ENCODE data around the gene POMGNT2. TPM values are rescaled to one million over a fixed set of nuclear protein-coding genes. Genes with fewer than 3 reads are reported as not detected.
A peak's percentile ranks its signal among the peaks of the same experiment; 100 is the strongest.

The POMGNT2 gene
- total and polyA plus RNA-seq, 2 of the 8 experiments (the other 6 are each of a cell fraction or from before 2014, with no cell fraction given), result 13.6 to 35.7 TPM

GRCh38 chr3:43117257-43117656, 11.4 kb upstream of the POMGNT2 start:
- Histone ChIP-seq H3K18ac (ENCODE audit: extremely low read depth, low read length) (no peak overlapping the region), H2AK5ac (ENCODE audit: low read depth, low read length) (no peak overlapping the region), H3K36me3 (ENCODE audit: control insufficient read depth in 2 of 4, insufficient read depth in 4 of 4, low read length in 3 of 4) (no peaks in the 10 kb centered on the region; a peak in 1 of 8 replicates), H4K8ac (ENCODE audit: extremely low read depth, insufficient read depth, low read length) (no peak overlapping the region), H2BK20ac (ENCODE audit: low read length) (no peak overlapping the region), H3K27me3 (replicated peaks in 1 of 4; ENCODE audit: control insufficient read depth in 3 of 4, extremely low read depth in 1 of 4, insufficient read depth in 3 of 4, low read length in 3 of 4) (peaks cover 0 to 2% (median 0%) of the 10 kb centered on the region in 4 experiments; a peak in 1 of 7 replicates), H4K5ac (ENCODE audit: insufficient read length, low read depth, low read length) (no peak overlapping the region), H4K91ac (replicated peaks; ENCODE audit: insufficient read length, low read length) (no peak overlapping the region), H3K4me2 (ENCODE audit: insufficient read depth in 1 of 2, low read depth in 2 of 2, low read length in 2 of 2) (no peak overlapping the region), H3K27ac (ENCODE audit: low read depth, low read length) (no peak overlapping the region), H4K20me1 (replicated peaks in 1 of 2; ENCODE audit: control insufficient read depth in 1 of 2, insufficient read depth in 2 of 2, low read length in 2 of 2) (no peaks in the 10 kb centered on the region), H3K4ac (replicated peaks; ENCODE audit: insufficient read length, low read depth, low read length) (no peak overlapping the region), H2BK5ac (ENCODE audit: low read depth, low read length) (no peak overlapping the region), H3K79me1 (ENCODE audit: low read depth, low read length) (no peaks in the 10 kb centered on the region), H3K23ac (ENCODE audit: insufficient read length) (no peak overlapping the region), H2BK120ac (replicated peaks; ENCODE audit: low read depth, low read length) (no peak overlapping the region), H3K9ac (replicated peaks in 1 of 4; ENCODE audit: extremely low read depth in 1 of 4, low read depth in 3 of 4, low read length in 3 of 4) (no peak overlapping the region), H3K4me3 (ENCODE audit: extremely low read depth in 1 of 4, insufficient read depth in 2 of 4, low read depth in 3 of 4, low read length in 4 of 4) (no peak overlapping the region), H2BK15ac (ENCODE audit: low read length) (no peak overlapping the region), H2AFZ (ENCODE audit: low read length) (peak overlapping the region; percentile 11; the same call in 1 of the 2 replicates), H3K79me2 (ENCODE audit: control insufficient read depth in 1 of 2, insufficient read depth in 2 of 2, low read length in 2 of 2) (no peaks in the 10 kb centered on the region), H3K14ac (ENCODE audit: insufficient read length) (no peak overlapping the region), H3K56ac (replicated peaks; ENCODE audit: insufficient read length, low read depth, low read length) (no peak overlapping the region), H3K23me2 (ENCODE audit: low read depth, low read length) (no peaks in the 10 kb centered on the region), H3K9me3 (ENCODE audit: insufficient read depth in 2 of 2, low read depth in 1 of 2, low read length in 1 of 2) (no peaks in the 10 kb centered on the region), H2BK12ac (ENCODE audit: low read depth, low read length) (no peak overlapping the region), H3K4me1 (replicated peaks in 1 of 4; ENCODE audit: control insufficient read depth in 3 of 4, insufficient read depth in 4 of 4, low read length in 3 of 4) (no peaks in the 10 kb centered on the region)
- CTCF ChIA-PET (ENCODE audit: partially characterized antibody), result interaction anchor here (0.6 kb wide), 1 partner anchor 1743 kb away, joined by 3 read pairs; no protein-coding TSS in a partner anchor
- TF ChIP-seq GABPA (IDR thresholded peaks at IDR 0.05; ENCODE audit: borderline replicate concordance, insufficient read depth, low read length) (no peak), CEBPB (IDR thresholded peaks at IDR 0.05; ENCODE audit: low read depth, low read length) (no peak), RNF2 (IDR thresholded peaks at IDR 0.05; ENCODE audit: borderline replicate concordance, low read depth, low read length, missing control alignments, poor library complexity, severe bottlenecking) (no peak), ZNF274 (IDR thresholded peaks at IDR 0.05; ENCODE audit: borderline replicate concordance, extremely low read depth, low read length) (no peak), RAD21 (IDR thresholded peaks at IDR 0.05 in 1 of 2, conservative IDR thresholded peaks at IDR 0.05 in 1 of 2; ENCODE audit: low read depth in 2 of 2, low read length in 2 of 2) (no peak), KDM1A (IDR thresholded peaks at IDR 0.05; ENCODE audit: borderline replicate concordance, low read length) (no peak)
- 93% methylated on average over 4 of the region's 4 CpGs; no CpG with 5 or more reads in 1 of the 2 experiments for WGBS, 2 experiments (ENCODE audit: extremely low coverage in 1 of 2, insufficient coverage in 1 of 2, insufficient read length in 1 of 2, insufficient replicate concordance in 2 of 2, low coverage in 1 of 2, low lambda C conversion rate in 2 of 2, missing lambda C conversion rate in 1 of 2)
- FAIRE-seq (no peak), DNase-seq (ENCODE audit: low read depth in 1 of 2, low spot score in 2 of 2) (no peak)
- POLR2A ChIA-PET (ENCODE audit: partially characterized antibody), result no interaction called here
